ENCODE measurements around the gene SP140L.

DNA sequence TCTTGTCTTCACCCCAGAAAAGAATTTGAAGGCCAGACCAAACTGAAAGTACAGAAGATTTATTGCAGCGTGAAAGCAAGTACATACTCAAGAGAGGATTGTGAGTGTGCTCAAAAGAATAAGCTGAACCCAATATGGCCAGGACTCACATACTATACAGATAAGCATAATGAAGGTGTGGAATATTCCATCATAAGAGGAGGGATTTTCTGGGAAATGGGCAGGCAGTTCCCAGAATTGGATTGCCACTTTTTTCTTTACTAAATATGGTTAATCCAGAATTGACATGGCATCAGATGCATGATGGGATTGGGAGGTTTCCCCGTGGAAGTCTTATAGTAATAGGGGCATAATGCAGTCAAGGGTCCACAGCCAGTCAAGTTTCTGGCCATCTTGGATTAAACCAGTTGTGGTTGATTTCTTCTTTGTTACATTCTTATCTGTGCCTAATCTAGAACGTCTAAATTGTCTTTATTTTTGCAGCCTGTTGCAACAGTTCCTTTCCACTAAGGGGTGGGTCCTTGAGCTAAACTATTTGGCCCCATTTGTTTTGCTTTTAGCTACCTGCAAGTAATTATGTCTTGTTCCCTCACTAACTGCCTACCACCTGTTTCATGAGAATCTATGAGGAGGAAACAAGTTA is 9.0 kb downstream of the SP140L start:
- TF ChIP-seq POLR2A (IDR thresholded peaks at IDR 0.05): no peak
- no peak for TF ChIP-seq POLR2AphosphoS5 (IDR thresholded peaks at IDR 0.05)
- TF ChIP-seq, protein P1, sequence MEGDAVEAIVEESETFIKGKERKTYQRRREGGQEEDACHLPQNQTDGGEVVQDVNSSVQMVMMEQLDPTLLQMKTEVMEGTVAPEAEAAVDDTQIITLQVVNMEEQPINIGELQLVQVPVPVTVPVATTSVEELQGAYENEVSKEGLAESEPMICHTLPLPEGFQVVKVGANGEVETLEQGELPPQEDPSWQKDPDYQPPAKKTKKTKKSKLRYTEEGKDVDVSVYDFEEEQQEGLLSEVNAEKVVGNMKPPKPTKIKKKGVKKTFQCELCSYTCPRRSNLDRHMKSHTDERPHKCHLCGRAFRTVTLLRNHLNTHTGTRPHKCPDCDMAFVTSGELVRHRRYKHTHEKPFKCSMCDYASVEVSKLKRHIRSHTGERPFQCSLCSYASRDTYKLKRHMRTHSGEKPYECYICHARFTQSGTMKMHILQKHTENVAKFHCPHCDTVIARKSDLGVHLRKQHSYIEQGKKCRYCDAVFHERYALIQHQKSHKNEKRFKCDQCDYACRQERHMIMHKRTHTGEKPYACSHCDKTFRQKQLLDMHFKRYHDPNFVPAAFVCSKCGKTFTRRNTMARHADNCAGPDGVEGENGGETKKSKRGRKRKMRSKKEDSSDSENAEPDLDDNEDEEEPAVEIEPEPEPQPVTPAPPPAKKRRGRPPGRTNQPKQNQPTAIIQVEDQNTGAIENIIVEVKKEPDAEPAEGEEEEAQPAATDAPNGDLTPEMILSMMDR (IDR thresholded peaks at IDR 0.05): no peak
